Fibroblast of pulmonary artery (primary cell): Measurements from ENCODE around the gene MSI2.

Experiments used
- DNase-seq: peaks from one replicate; pipeline ENCODE4 v3.0.0-alpha.2; 2010; ENCODE audit warnings: low read depth
- H3K4me3 ChIP-seq: replicated peaks from 2 replicates; pipeline ENCODE4 v1.5.1; 2011; ENCODE audit warnings: low read depth, mild to moderate bottlenecking, control low read depth, low read length, moderate library complexity
- CTCF ChIP-seq: IDR thresholded peaks from 2 replicates; pipeline ENCODE4 v1.5.1; 2011; ENCODE audit warnings: mild to moderate bottlenecking, control low read depth, low read length, inconsistent platforms; ENCODE audit errors: missing control alignments

MSI2 gene

GRCh38 chr17:57651451-57651850, 395.1 kb downstream of the MSI2 start:
- no peak overlapping the region for H3K4me3 ChIP-seq
- TF ChIP-seq CTCF, result no peak
- no peak for DNase-seq

- H3K4me3 ChIP-seq, result no peak overlapping the region
- TF ChIP-seq CTCF, result no peak
- DNase-seq, result no peak
These were observed 395.7 kb downstream of the MSI2 start for GRCh38 chr17:57651996-57652395.

- DNase-seq, result no peak
- no peak overlapping the region for H3K4me3 ChIP-seq
- no peak for TF ChIP-seq CTCF
These were observed 396.5 kb downstream of the MSI2 start for GRCh38 chr17:57652811-57653210.

- no peak overlapping the region for H3K4me3 ChIP-seq
- no peak for TF ChIP-seq CTCF
- DNase-seq, result no peak
These were observed 397.0 kb downstream of the MSI2 start for GRCh38 chr17:57653279-57653678.

- H3K4me3 ChIP-seq, result no peak overlapping the region
- DNase-seq, result no peak
- TF ChIP-seq CTCF, result no peak
These were observed 397.9 kb downstream of the MSI2 start for GRCh38 chr17:57654040-57654775.

GRCh38 chr17:57655553-57655952, 399.2 kb downstream of the MSI2 start:
- TF ChIP-seq CTCF, result no peak
- H3K4me3 ChIP-seq, result no peak overlapping the region
- DNase-seq, result no peak

GRCh38 chr17:57657211-57657610, 400.9 kb downstream of the MSI2 start:
- H3K4me3 ChIP-seq, result no peak overlapping the region
- no peak for DNase-seq
- no peak for TF ChIP-seq CTCF
